Mesodermal cell (in vitro differentiated cells): ENCODE data around the gene HOXC11.

ENCODE experiments used
- H3K27ac ChIP-seq: 2 replicates; pipeline ENCODE4 v1.7.0; 2013; ENCODE audit warnings: mild to moderate bottlenecking, low read depth, low read length, moderate library complexity; ENCODE audit not compliant: severe bottlenecking
- H3K36me3 ChIP-seq: 2 replicates; pipeline ENCODE4 v1.7.1; 2013; ENCODE audit warnings: mild to moderate bottlenecking, low read length, moderate library complexity; ENCODE audit not compliant: control insufficient read depth, insufficient read depth
- H3K4me1 ChIP-seq: one replicate; pipeline ENCODE4 v1.7.1; 2013; ENCODE audit warnings: mild to moderate bottlenecking, low read length; ENCODE audit not compliant: insufficient read depth, control insufficient read depth, poor library complexity, severe bottlenecking
- H3K4me3 ChIP-seq: 2 replicates; pipeline ENCODE4 v1.7.0; 2013; ENCODE audit warnings: low read length, control low read depth, mild to moderate bottlenecking; ENCODE audit not compliant: insufficient read depth, poor library complexity, severe bottlenecking; ENCODE audit errors: extremely low read depth
- H3K9me3 ChIP-seq: 2 replicates; pipeline ENCODE4 v1.7.1; 2013; ENCODE audit warnings: mild to moderate bottlenecking, low read length, moderate library complexity; ENCODE audit not compliant: control insufficient read depth
- WGBS, 2 experiments: methylation state at CpG; one replicate each; pipeline ENCODE4 v1.1.5; 2013; ENCODE audit warnings: missing lambda C conversion rate in 2 of 2; ENCODE audit not compliant: insufficient coverage in 2 of 2; 5-methylcytosine and 5-hydroxymethylcytosine counted together

HOXC11 gene

DNA sequence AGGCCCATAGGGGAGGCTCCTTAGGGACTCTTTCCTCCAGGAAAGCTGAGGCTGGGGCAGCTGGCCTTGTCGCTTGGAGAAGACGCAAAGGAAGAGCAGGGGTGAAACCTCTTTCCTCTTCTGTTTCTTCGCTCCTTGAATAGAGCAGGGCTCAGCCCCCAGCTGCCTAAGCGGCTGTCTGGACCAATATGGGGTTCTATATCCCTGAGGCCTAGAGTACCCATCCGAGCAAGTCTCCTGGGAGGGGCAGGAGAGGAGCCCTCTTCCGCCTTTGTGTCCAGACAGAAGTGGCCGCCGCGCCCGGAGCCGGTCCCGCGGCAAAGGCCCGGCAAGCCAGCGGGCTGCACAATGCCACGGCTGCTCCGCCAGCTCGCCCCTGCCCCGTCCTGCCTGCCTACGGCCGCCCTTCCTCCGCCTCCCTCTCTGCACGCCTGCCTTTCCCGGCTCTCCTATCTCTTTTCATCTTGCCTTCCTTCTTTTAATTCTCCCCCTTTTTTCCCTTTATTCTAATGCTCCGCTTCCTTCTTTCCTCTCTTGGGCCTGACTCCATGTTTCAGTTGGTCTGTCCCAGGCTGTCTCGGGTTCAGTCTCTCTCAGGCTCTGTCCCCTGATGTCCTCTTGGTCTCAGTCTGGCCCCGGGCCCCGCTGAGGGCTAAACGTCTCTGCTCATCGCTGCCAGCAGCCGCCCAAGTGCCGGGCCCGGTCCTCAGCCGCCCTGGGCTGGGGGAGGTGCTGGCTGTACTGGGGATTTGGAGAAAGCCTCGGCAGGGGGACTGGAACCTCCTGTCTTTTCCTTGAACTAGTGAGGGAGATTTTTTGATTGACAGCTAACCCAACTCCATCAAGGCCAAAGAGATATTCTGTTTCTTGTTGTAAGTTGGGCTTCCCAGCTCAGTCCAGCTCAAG, 24.5 kb downstream of the HOXC11 start:
- H3K4me3 ChIP-seq: peak overlapping the region; percentile 14
- H3K27ac ChIP-seq: peak overlapping the region; percentile 29
- WGBS, 2 experiments: 8 to 9% methylated on average over 22 to 27 of the region's 35 CpGs

GRCh38 chr12:53998110-53998899, 25.4 kb downstream of the HOXC11 start:
- H3K4me1 ChIP-seq: peaks cover 6% of the 10 kb centered on the region
- H3K36me3 ChIP-seq: no peaks in the 10 kb centered on the region
- WGBS, 2 experiments: 7 to 19% methylated on average over 3 to 5 of the region's 11 CpGs
- H3K4me3 ChIP-seq: no peak overlapping the region
- H3K27ac ChIP-seq: peak overlapping the region; percentile 6
- H3K9me3 ChIP-seq: no peaks in the 10 kb centered on the region

More for the DNA sequence above, 24.5 kb downstream of the HOXC11 start:
- no peaks in the 10 kb centered on the region for H3K36me3 ChIP-seq
- H3K9me3 ChIP-seq: no peaks in the 10 kb centered on the region
- peaks cover 6% of the 10 kb centered on the region for H3K4me1 ChIP-seq

- Histone ChIP-seq H3K9me3 (no peaks in the 10 kb centered on the region), H3K4me1 (peaks cover 6% of the 10 kb centered on the region), H3K27ac (no peak overlapping the region), H3K36me3 (no peaks in the 10 kb centered on the region), H3K4me3 (no peak overlapping the region)
- WGBS, 2 experiments: 31% methylated on average over 3 of the region's 13 CpGs; no CpG with 5 or more reads in 1 of the 2 experiments
These were observed 25.9 kb downstream of the HOXC11 start for GRCh38 chr12:53998900-53999236.

DNA sequence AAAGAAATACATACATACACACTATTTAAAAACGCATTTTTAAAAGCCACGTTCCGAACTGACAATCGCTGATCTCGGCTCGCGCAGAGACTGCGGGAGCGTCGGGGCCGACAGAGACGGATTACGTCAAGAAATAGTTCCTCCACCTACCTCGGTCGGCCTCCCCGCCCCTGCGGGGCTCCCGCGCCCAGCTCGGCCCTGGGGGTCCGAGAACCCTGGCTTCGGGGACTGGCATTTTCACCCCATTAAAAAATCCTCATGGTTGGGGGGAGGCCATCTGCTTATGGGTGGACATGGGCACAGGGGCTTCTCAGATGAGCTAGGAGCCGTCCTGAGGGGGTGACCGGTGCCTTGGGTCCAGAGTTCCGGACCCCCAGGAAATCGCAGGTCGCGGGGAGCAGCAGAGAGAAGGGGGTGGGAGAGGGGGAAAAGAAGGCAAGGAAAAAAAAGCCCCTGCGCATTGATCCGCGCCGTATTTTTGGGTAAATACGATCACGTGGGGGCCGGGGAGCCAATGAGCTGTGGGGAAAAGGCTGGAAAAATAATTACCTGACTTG, 26.7 kb downstream of the HOXC11 start:
- Histone ChIP-seq H3K4me3 (peak overlapping the region; percentile 26), H3K36me3 (no peaks in the 10 kb centered on the region)

GRCh38 chr12:54000116-54001114, 27.5 kb downstream of the HOXC11 start, which contains the start of gene HOXC9:
Gene HOXC9, plus strand, starts transcription at chr12:54000161. Its CDS starts 28 bp downstream, at chr12:54000189.
- Histone ChIP-seq H3K4me1 (peaks cover 6% of the 10 kb centered on the region), H3K36me3 (no peaks in the 10 kb centered on the region), H3K27ac (peak within 1 kb of the TSS; percentile 2), H3K9me3 (no peaks in the 10 kb centered on the region), H3K4me3 (peak within 1 kb of the TSS; percentile 26)
- 3 to 4% methylated on average over 74 to 83 of the region's 87 CpGs for WGBS, 2 experiments

More for the DNA sequence above, 26.7 kb downstream of the HOXC11 start:
- no peak overlapping the region for H3K27ac ChIP-seq
- H3K9me3 ChIP-seq: no peaks in the 10 kb centered on the region
- peaks cover 6% of the 10 kb centered on the region for H3K4me1 ChIP-seq
- WGBS, 2 experiments: 5 to 10% methylated on average over 26 to 28 of the region's 35 CpGs

DNA sequence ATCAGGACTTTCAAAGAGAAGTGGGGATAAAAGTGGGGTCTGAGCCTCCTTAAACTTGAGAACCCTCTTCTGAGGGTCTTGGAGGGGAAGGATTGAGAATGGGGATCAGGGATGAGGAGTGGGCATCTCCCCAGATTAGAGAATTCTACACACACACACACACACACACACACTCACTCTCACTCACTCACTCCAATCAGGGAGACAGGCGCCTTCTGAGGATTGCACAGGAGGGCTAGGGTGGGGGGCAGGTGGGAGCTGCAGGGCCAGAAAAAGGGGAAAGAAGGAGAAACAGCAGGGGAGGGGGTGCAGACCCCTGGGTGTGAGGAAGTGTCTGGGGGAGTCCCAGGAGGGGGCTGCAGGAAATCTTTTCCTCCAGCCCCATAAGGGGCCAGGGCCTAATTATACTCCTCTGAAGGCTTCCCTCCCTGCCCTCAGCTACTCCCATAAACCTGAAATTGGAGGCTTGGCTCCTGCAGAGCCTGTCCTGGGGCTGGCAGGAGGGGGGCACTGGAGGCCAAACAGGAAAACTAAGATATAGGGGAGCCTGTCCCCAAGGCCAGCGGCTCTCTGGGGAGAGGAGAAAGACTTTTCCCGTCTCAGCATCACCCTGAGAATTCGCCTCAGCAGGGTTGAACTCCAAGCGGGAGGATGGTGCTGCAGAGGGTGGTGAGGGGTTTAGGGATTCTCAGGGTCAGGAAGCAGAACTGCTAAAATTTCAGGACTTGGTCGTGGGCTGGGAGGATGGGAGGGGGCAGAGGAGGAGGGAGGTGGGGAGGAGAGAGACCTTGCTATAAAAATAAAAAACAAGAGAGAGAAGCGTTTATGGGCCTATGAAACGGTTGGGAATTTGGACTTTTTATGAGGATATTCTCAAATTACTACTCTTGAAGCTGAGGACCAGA, 28.6 kb downstream of the HOXC11 start:
- Histone ChIP-seq H3K36me3 (no peaks in the 10 kb centered on the region), H3K4me3 (peak overlapping the region; percentile 16), H3K4me1 (no peaks in the 10 kb centered on the region), H3K9me3 (no peaks in the 10 kb centered on the region), H3K27ac (peak overlapping the region; percentile 29)
- WGBS, 2 experiments: 0 to 5% methylated on average over 6 to 7 of the region's 8 CpGs

DNA sequence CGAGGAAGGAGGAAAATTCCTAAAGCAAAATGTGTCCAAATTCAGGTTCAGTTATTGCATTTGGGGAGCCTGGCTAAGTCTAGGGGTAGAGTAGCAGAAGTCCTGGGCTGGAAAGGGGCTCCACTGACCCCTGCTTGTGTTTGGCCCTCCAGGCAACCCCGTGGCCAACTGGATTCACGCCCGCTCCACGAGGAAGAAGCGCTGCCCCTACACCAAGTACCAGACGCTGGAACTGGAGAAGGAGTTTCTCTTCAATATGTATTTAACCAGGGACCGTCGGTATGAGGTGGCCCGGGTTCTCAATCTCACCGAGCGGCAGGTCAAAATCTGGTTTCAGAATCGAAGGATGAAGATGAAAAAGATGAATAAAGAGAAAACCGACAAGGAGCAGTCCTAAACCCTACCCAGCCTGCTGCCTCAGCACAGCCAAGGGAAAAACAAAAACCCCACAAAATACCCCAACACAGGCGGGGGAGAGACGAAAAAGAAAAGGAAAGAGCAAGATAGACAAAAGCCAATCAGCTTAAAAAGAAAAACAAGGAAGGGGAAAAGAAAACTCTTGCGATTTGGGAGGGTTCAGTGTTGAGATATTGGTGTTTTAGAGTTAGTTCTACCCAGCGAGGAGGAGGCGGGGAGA, 29.5 kb downstream of the HOXC11 start:
- H3K4me3 ChIP-seq: no peak overlapping the region
- H3K4me1 ChIP-seq: no peaks in the 10 kb centered on the region
- WGBS, 2 experiments: 16 to 25% methylated on average over 8 to 12 of the region's 19 CpGs
- H3K9me3 ChIP-seq: no peaks in the 10 kb centered on the region
- H3K36me3 ChIP-seq: no peaks in the 10 kb centered on the region
- H3K27ac ChIP-seq: peak overlapping the region; percentile 29

DNA sequence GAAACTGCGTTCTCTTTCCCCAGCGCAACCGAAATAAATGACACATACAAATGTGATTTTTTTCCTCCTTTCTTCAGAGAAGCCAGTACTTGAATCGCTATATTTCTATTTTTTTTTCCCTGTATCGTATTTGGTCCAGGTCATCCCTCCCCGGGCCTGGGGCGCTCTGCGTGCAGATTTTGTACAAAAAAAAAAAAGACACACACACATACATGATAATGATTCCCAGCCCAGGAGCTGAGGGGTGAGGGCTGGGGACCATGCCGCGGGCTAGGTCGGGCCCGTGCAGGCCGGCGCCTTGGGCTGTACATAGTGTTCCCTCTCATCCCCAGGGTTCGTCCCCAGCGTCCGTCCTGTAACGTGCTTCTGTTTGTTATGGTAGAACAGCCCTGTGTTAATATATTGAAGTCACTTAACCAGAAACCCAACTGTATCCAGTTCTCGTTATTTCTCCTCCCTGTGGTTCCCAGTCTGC, 30.0 kb downstream of the HOXC11 start:
- Histone ChIP-seq H3K36me3 (no peaks in the 10 kb centered on the region), H3K9me3 (no peaks in the 10 kb centered on the region), H3K4me1 (no peaks in the 10 kb centered on the region), H3K4me3 (no peak overlapping the region), H3K27ac (no peak overlapping the region)
- 20 to 22% methylated on average over 4 of the region's 19 CpGs for WGBS, 2 experiments

- H3K4me3 ChIP-seq: no peak overlapping the region
- WGBS, 2 experiments: 14 to 40% methylated on average over 2 to 3 of the region's 3 CpGs
- no peaks in the 10 kb centered on the region for H3K9me3 ChIP-seq
- no peaks in the 10 kb centered on the region for H3K4me1 ChIP-seq
- H3K36me3 ChIP-seq: no peaks in the 10 kb centered on the region
- H3K27ac ChIP-seq: no peak overlapping the region
These were observed 30.7 kb downstream of the HOXC11 start for GRCh38 chr12:54003625-54004024.
